Measurements from ENCODE around the gene REST.

DNA sequence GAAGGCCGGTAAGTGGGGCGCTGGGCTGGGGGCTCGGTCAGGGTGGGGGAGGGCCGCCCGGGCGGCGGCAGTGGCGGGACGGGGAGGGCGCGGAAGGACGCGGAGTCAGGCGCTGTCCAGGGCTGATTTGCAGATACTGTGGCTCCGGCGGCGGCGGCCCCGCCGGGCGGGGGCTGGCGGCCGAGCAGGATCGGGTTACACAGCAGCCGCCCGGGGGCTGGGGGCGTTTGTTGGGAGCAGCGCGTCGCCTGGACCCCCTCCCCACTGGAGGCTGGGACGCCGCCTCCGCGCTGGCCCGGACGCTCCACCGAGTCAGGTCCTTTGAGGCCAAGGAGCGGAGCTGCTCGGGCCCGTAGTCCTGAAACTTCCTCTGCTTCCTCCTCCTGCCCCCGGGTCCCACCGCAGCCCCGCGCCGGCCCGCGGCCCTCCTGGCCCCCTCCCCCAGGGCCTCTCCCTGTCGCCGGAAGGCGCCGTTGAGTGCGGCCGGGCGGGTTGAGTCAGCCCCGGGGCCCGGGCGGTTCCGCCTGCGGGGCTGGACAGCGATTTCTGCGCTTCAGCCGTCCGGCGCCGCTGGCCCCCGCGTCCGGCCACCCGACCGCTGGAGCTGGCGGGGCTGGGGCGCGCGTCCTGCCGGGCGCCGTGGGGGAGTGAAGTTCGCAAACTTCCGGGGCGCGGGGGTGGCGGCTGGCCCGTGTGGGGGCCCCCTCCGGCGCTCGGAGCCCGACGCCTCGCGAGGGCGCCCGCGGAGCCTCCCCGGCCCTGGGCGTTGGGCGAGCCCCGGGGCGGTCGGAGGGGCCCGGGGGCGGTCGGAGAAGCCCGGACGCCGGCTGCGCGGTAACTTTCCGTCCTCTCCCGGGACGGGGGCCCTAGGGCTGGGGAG is 746 bp downstream of the REST start:
- TF ChIP-seq, protein P1, sequence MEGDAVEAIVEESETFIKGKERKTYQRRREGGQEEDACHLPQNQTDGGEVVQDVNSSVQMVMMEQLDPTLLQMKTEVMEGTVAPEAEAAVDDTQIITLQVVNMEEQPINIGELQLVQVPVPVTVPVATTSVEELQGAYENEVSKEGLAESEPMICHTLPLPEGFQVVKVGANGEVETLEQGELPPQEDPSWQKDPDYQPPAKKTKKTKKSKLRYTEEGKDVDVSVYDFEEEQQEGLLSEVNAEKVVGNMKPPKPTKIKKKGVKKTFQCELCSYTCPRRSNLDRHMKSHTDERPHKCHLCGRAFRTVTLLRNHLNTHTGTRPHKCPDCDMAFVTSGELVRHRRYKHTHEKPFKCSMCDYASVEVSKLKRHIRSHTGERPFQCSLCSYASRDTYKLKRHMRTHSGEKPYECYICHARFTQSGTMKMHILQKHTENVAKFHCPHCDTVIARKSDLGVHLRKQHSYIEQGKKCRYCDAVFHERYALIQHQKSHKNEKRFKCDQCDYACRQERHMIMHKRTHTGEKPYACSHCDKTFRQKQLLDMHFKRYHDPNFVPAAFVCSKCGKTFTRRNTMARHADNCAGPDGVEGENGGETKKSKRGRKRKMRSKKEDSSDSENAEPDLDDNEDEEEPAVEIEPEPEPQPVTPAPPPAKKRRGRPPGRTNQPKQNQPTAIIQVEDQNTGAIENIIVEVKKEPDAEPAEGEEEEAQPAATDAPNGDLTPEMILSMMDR (IDR thresholded peaks at IDR 0.05), result no peak
- no peak for TF ChIP-seq POLR2AphosphoS5 (IDR thresholded peaks at IDR 0.05)
- no peak for TF ChIP-seq POLR2A (IDR thresholded peaks at IDR 0.05; ENCODE audit: low read depth)
- no peak for TF ChIP-seq EP300 (IDR thresholded peaks at IDR 0.05)
